IPS DF 4.7 (cell line): ENCODE results near the gene COL4A2.
"Not testable (repeated sequence)": the region's sequence is repeated elsewhere in the genome, so short reads cannot be mapped to it uniquely, and the experiment has no call there.

ENCODE experiments used
- DNase-seq: peaks from one replicate; pipeline ENCODE4 v3.0.0-alpha.2; 2013; ENCODE audit warnings: low spot score; ENCODE audit errors: extremely low read depth

COL4A2 gene

GRCh38 chr13:110438211-110438610 lies 131.1 kb downstream of the COL4A2 start:
- no peak for DNase-seq

- DNase-seq, result no peak
Measured at GRCh38 chr13:110438776-110439175, 131.7 kb downstream of the COL4A2 start.

DNA sequence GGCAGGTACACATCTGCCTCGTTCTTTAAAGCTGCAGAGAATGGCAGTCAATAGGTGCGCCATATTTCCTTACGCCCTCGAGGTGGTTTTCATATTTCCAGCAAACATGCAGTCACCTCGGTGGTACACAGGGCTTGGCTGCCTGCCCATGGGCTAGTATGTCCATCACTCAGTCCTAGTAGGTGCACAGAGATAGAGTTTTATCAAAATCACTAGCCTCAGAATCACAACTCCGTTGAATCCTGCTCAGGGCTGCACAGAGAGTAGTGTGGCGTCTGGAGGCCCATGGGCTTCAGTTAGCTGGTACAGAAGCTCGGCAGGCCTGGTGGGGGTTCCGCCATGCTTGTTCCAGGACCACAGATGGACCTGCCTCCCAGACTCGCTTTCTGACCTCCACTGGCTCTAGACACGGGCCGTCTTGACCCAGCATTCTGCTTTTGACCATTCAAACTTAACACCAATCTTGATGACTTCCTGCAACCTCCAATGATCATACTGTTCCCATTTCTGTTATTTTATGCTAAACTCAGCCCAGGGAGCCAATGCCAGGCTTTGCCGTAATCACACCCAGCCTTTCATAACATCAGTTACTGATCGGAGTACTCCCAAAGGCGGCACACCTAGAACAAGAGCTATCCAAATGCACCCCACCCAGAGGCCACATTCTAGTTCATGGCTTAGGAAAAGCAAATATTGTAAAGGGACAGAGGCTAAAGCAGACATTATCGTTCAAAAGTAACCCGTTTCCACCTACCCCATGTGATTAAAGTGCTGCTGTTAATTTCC lies 134.1 kb downstream of the COL4A2 start:
- DNase-seq, result no peak

- DNase-seq, result no peak
Measured at GRCh38 chr13:110442930-110443621, 136.0 kb downstream of the COL4A2 start.

GRCh38 chr13:110443622-110444225 lies 136.6 kb downstream of the COL4A2 start:
- DNase-seq, result no peak

DNA sequence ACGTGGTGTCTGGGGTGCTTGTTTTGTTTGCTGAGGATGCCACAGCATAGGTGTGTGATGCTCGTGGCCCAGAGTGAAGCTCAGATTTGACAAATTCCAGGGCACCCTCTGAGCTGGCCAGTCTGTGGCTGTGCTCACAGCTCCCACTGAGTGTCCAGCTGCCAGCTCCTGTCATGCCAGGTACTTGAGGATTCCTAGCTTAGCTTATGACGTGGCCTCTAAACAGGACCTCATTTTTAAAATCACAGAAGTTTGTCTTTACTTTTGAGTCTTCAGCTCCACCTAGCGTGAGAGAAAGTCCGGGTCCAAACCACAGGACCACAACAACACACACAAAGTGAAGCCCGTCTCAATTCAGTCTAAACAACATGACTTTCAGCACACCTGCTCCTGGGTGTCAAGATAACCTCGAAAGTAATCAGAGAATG lies 137.2 kb downstream of the COL4A2 start:
- no peak for DNase-seq

DNA sequence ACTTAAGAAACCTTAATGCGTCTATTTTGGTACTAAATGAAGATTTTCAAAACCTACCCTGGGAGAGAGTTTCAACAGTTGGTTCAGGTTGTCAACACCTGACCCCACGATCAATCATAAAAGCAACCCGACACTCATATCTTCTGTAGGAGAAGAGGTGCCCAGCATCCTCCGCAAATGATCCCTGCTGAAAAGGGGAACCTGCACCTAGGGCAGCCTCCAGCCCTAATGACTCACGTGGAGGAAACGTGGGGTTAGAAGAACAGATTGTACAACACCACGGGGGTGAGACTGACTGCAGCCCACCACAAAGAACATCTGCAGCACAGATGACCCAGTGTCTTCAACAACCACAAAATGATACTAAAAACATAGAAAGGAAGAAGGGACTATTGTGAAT lies 138.1 kb downstream of the COL4A2 start:
- DNase-seq, result no peak

GRCh38 chr13:110445722-110446574 lies 138.9 kb downstream of the COL4A2 start:
- no peak for DNase-seq

DNA sequence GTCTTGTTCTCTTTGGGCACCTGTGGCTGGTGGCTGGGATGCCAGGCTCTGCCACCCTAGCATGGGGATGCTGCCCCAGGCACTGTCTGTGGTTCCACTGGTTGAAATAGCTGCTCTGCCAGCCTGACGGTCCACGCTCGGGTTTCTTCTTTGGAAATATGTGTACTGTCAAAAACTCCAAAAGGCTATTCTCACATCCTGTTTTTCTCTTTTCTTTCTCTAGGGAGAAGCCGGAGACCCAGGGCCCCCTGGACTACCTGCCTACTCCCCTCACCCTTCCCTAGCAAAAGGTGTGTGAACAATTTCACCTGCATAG lies 139.4 kb downstream of the COL4A2 start:
- DNase-seq, result no peak

GRCh38 chr13:110447058-110447511 lies 140.0 kb downstream of the COL4A2 start:
- no peak for DNase-seq

- DNase-seq, result no peak
Measured at GRCh38 chr13:110447801-110448200, 140.7 kb downstream of the COL4A2 start.

DNA sequence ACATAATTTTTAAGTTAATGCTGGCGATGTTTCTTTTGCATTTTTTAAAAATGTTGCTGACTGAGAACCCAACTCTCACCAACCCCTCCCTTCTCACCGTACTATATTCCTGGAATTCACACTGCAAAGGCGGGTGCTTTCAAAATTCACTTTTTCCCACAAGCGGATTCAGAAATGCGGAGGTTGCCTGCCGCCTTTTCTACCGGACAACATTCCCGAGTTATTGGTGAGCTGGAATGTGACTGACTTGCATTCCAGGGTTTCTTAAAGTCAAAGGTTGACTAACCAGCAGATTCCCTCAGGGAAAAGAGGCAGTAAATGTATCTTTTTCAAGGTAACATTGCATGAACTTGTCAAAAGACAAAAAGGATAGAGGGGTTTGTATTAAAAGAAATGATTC lies 141.1 kb downstream of the COL4A2 start:
- no peak for DNase-seq

GRCh38 chr13:110448677-110449076 lies 141.6 kb downstream of the COL4A2 start:
- no peak for DNase-seq

DNA sequence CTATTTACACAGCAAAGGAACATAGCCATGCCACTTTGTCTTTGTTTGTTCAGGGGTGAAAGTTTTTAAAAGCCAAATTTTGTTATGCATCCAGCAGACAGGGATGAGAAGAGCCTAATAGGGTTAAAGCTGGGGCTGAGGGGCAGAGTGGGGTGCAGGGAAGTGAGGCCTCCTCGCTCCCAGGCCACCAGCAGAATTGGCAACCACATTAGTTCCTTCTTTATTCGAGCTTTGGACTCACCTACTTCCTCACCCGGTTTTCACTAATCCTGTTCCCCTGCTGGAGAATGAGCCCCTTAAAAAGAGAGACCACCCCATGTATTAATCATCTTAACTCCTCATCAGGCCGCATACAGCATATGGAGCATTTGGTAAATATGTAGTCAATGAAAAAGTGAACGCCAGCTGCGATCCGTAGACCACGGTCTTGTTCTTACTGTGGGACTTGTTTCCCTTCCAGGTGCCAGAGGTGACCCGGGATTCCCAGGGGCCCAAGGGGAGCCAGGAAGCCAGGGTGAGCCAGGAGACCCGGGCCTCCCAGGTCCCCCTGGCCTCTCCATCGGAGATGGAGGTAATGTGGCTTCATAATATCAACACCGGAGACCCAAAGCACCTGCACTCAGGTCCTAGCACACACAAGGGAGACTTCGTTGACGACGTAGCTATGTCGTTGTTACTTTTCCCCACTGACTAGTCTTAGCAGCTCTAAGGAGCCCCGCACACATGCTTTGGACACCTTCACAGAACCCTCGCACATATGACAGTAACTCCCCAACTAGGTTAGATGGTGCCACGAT lies 142.3 kb downstream of the COL4A2 start:
- no peak for DNase-seq

GRCh38 chr13:110450016-110450900 lies 143.2 kb downstream of the COL4A2 start:
- DNase-seq, result no peak

DNA sequence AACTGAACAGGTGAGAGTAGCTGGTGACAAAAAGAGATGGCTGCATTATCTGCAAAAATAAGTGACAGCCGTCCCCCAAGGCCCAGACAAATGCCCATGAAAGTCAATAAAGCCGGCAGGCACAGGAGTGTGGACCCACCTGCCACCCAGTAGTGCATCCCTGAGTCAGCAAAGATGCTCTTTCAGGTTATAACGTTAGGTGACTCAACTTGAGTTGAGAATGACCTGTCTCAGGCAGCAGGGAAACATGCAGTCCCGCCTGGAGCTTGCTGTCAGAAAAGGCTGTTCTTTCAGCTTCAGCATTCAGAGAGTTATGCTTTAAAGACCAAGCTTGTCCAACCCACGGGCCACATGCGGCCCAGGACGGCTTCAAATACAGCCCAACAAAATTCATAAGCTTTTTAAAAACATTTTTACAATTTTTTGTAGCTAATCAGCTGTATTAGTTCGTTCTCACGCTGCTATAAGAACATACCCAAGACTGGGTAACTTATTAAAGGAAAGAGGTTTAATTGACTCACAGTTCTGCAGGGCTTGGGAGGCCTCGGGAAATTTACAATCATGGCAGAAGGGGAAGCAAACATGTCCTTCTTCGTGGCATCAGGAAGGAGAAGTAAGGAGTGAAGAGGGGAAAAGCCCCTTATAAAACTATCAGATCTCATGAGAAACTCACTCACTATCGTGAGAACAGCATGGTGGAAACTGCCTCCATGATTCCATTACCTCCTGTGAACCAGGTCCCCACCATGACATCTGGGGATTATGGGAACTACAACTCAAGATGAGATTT lies 144.1 kb downstream of the COL4A2 start:
- no peak for DNase-seq

DNA sequence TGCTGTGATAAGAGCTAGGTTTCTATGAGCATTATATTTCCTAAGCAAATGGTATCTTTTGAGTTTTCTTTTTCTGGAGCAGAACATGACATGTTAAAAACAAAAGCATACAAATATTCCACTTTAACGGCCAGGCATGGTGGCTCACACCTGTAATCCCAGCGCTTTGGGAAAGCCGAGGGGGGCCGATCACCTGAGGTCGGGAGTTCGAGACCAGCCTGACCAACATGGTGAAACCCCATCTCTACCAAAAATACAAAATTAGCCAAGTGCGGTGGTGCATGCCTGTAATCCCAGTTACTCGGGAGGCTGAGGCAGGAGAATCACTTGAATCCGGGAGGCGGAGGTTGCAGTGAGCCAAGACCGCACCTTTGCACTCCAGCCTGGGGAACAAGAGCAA lies 146.0 kb downstream of the COL4A2 start:
- not testable (repeated sequence) for DNase-seq

- no peak for DNase-seq
Measured at GRCh38 chr13:110453797-110454196, 146.7 kb downstream of the COL4A2 start.
